SK-MEL-5 (cell line): ENCODE measurements around the gene ANKRD13B. TPM values are rescaled to one million over a fixed set of nuclear protein-coding genes. Genes with fewer than 3 reads are reported as not detected.
"Not testable (repeated sequence)": the region's sequence is repeated elsewhere in the genome, so short reads cannot be mapped to it uniquely, and the experiment has no call there.

Experiments used
- DNase-seq: peaks from one replicate; pipeline ENCODE4 v3.0.0-alpha.2; 2016; ENCODE audit warnings: low read depth, low spot score
- in situ Hi-C: cut with HindIII; loops from 2 replicates; pipeline ENCODE4 v1.10.0; 2016; ENCODE audit warnings: low sequenced_read_pairs, high pct_unique_total_duplicates, low pct_unique_long_range_greater_than_20kb
- small RNA-seq, 2 experiments: library from RNA; depleted of rRNA; stranded (forward); fragments of <200 nt; gene quantifications; one replicate each; pipeline ENCODE3, GENCODE V24; 2014
- total RNA-seq: library from RNA; depleted of rRNA; stranded (reverse); fragments of >200 nt; shearing (Covaris generic); gene quantifications from 2 replicates; pipeline ENCODE4 v1.2.3, GENCODE V29; 2014; rRNA removed

The ANKRD13B gene
- total RNA-seq, 1 experiment from 2014 or later, result 5.3 TPM

DNA sequence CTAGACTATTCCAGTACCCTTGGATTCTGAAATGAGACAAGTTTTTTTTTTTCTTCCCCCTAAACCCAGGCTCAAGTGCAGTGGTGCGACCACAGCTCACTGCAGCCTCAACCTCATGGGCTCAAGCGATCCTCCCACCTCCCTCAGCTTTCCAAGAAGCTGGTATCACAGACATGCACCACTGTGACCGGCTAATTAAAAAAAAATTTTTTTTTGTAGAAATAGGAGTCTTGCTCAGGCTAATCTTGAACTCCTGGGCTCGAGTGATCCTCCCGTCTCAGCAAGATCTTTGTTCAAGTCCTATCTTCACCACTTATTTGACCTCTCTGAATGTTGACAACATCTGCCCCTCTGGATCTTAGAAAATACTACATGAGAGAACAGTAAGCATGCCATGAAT is 56.4 kb downstream of the ANKRD13B start:
- in situ Hi-C loops, result no loop called here
- DNase-seq, result no peak

DNA sequence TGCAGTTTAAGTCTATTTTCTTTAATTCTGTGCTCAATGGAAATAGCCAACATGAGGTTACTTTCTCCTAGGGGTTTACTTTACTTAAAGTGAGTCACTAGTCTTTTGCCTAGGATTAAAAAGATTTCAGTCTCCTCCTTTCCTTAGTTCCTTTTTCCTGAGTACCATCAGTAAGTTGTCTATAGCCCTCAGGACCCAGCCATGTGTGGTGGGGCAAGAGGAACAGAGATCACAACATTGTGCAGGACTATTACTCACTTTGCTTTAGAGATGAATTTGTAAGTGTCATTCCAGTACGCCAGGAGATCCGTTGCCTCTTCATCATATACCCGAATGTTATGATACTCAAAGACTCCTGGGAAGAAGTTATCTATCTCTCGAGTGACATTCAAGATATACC is 57.5 kb downstream of the ANKRD13B start:
- DNase-seq, result no peak
- in situ Hi-C loops, result no loop called here

DNA sequence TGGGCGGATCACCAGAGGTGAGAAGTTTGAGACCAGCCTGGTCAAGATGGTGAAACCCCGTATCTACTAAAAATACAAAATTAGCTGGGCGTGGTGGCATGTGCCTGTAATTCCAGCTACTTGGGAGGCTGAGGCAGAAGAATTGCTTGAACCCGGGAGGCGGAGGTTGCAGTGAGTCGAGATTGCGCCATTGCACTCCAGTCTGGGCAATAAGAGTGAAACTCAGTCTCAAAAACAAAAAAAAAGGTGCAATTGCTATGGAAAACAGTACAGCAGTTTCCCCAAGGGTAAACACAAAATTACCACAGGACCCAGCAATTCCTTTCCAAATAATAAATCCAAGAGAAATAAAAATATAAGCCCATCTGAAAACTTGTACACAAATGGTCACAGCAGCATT is 59.0 kb downstream of the ANKRD13B start:
- DNase-seq, in situ Hi-C loops: not testable (repeated sequence)

- DNase-seq, result no peak
- in situ Hi-C loops, result no loop called here
Observed at GRCh38 chr17:29652976-29653375, 60.0 kb downstream of the ANKRD13B start.

- DNase-seq, result no peak
- in situ Hi-C loops, result no loop called here
Observed at GRCh38 chr17:29653995-29654714, 61.2 kb downstream of the ANKRD13B start.

DNA sequence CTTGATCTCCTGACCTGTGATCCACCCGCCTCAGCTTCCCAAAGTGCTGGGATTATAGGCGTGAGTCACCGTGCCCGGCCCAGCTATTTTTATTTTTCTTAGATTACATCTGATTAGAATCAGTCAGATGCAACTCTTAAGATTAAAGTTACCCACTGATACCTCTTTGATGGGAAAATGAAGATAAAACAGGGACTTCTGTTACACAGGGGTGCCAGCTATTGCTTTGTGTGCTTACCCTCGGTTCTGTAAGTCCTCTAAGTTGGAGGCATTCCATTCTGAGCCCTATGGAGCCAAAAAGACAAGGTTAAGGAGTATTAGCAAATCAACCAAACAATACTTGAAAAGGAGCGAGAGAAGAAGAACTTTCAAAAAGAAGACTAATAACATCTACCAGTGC is 62.4 kb downstream of the ANKRD13B start:
- no peak for DNase-seq
- in situ Hi-C loops, result no loop called here

- no peak for DNase-seq
- in situ Hi-C loops, result no loop called here
Observed at GRCh38 chr17:29659155-29659554, 66.2 kb downstream of the ANKRD13B start.

- in situ Hi-C loops, result no loop called here
- DNase-seq, result no peak
Observed at GRCh38 chr17:29661213-29661612, 68.3 kb downstream of the ANKRD13B start.

GRCh38 chr17:29663155-29663554 is 70.2 kb downstream of the ANKRD13B start:
- no peak for DNase-seq
- in situ Hi-C loops, result no loop called here

Small RNA genes lying within 50 kb of the gene (small RNA-seq; reads per million reads assigned to genes)
- gene RNU6-920P, result 0 to 0.02 reads per million in 2 experiments

Other genes starting within 250 kb of the ANKRD13B start
- gene TAOK1, start 202.8 kb upstream of the ANKRD13B start, total RNA-seq, result 37.3 and 45.0 TPM in 2 replicates
- 11.5 and 12.4 TPM in 2 replicates for gene ABHD15, start 26.1 kb upstream of the ANKRD13B start, total RNA-seq
- gene TP53I13, start 24.4 kb upstream of the ANKRD13B start, total RNA-seq, result 54.9 and 71.5 TPM in 2 replicates
- gene GIT1, start 3.5 kb upstream of the ANKRD13B start, total RNA-seq, result 32.0 and 36.6 TPM in 2 replicates
- 0.13 and 0.21 TPM in 2 replicates for gene CORO6, start 29.8 kb downstream of the ANKRD13B start, total RNA-seq